K562 (cell line): ENCODE results near the gene TSEN54.

Source experiments
- CEBPG ChIP-seq, 3 experiments: fragments of 200-800 bp in 1 of 3; sonication (Bioruptor generic) in 1 of 3; sonication (generic) in 1 of 3; formaldehyde crosslinking in 1 of 3; IDR thresholded peaks in 2 of 3; conservative IDR thresholded peaks in 1 of 3; 2 replicates each; pipeline versions ENCODE4 v1.6.1 to v1.8.0; 2016 to 2022; ENCODE audit warnings: missing compliant biosample characterization in 2 of 3, missing genetic modification characterization in 2 of 3, mild to moderate bottlenecking in 1 of 3, missing genetic modification reagents in 1 of 3
- FIP1L1 ChIP-seq: fragments of 200-400 bp; formaldehyde crosslinking; IDR thresholded peaks from 2 replicates; pipeline ENCODE4 v1.6.1; 2018; ENCODE audit warnings: mild to moderate bottlenecking, low read depth, low read length; ENCODE audit not compliant: poor library complexity, severe bottlenecking
- GABPB2 ChIP-seq: fragments of 250-450 bp; sonication (Bioruptor Pico); conservative IDR thresholded peaks from 2 replicates; pipeline ENCODE4 v1.5.1; 2021; ENCODE audit warnings: mild to moderate bottlenecking
- HNRNPUL1 ChIP-seq: fragments of 200-400 bp; formaldehyde crosslinking; IDR thresholded peaks from 2 replicates; pipeline ENCODE4 v1.6.1; 2017; ENCODE audit warnings: low read length
- MYBL2 ChIP-seq, 2 experiments: fragments of 450-650 bp in 1 of 2; sonication (generic) in 1 of 2; formaldehyde crosslinking in 1 of 2; IDR thresholded peaks; 2 replicates each; pipeline versions ENCODE4 v1.6.1 to v1.8.1; 2017 to 2022; ENCODE audit warnings: borderline replicate concordance in 1 of 2, inconsistent platforms in 1 of 2, low read depth in 1 of 2, mild to moderate bottlenecking in 1 of 2, missing genetic modification reagents in 1 of 2, moderate library complexity in 1 of 2
- RBBP5 ChIP-seq: fragments of 200-600 bp; sonication (generic); IDR thresholded peaks from 2 replicates; pipeline ENCODE4 v1.6.1; 2012; ENCODE audit warnings: borderline replicate concordance, mild to moderate bottlenecking, low read length, control low read depth, inconsistent platforms; ENCODE audit not compliant: insufficient read depth, poor library complexity, severe bottlenecking
- SMARCA4 ChIP-seq: fragments of 450-650 bp; IDR thresholded peaks from 2 replicates; pipeline ENCODE4 v1.6.1; 2016
- SOX6 ChIP-seq: fragments of 450-650 bp; IDR thresholded peaks from 2 replicates; pipeline ENCODE4 v1.6.1; 2014; ENCODE audit warnings: mild to moderate bottlenecking
- U2AF2 ChIP-seq: fragments of 200-400 bp; formaldehyde crosslinking; optimal IDR thresholded peaks from 2 replicates; pipeline ENCODE3; 2017; ENCODE audit warnings: low read depth, mild to moderate bottlenecking, low read length
- TF ChIP-seq, protein P1 (sequence below), 3 experiments: IDR thresholded peaks in 2 of 3; conservative IDR thresholded peaks in 1 of 3; 2 replicates each; pipeline ENCODE4 v1.5.1; 2011 to 2012; ENCODE audit warnings: low read length in 3 of 3, mild to moderate bottlenecking in 3 of 3, control low read depth in 2 of 3, improper control_type of control experiment in 1 of 3, inconsistent platforms in 1 of 3, low read depth in 1 of 3, mixed read lengths in 1 of 3, moderate library complexity in 1 of 3; ENCODE audit not compliant: insufficient read depth in 2 of 3
- TF ChIP-seq, protein P2 (sequence below), 3 experiments: fragments of 200-800 bp in 1 of 3; sonication (Bioruptor generic) in 1 of 3; sonication (generic) in 1 of 3; formaldehyde crosslinking in 1 of 3; IDR thresholded peaks; 2 replicates each; pipeline versions ENCODE4 v1.6.1 to v1.8.0; 2016 to 2022; ENCODE audit warnings: mild to moderate bottlenecking in 2 of 3, missing compliant biosample characterization in 2 of 3, missing genetic modification characterization in 2 of 3, missing genetic modification reagents in 1 of 3

GRCh38 chr17:75481194-75482068 is 34.9 kb upstream of the TSEN54 start:
- TF ChIP-seq CEBPG (CRISPR knock-in tag; IDR thresholded peaks at IDR 0.05) (no peak), CEBPG (tag; conservative IDR thresholded peaks at IDR 0.05 in 1 of 2, IDR thresholded peaks at IDR 0.05 in 1 of 2) (no peak), GABPB2 (CRISPR knock-in tag) (no peak), SMARCA4 (no peak), MYBL2 (IDR thresholded peaks at IDR 0.05; ENCODE audit: low read depth) (no peak), MYBL2 (CRISPR knock-in tag; IDR thresholded peaks at IDR 0.05; ENCODE audit: borderline replicate concordance) (no peak), RBBP5 (no peak), HNRNPUL1 (no peak), U2AF2 (no peak), SOX6 (no peak), FIP1L1 (no peak)
- TF ChIP-seq, protein P1, sequence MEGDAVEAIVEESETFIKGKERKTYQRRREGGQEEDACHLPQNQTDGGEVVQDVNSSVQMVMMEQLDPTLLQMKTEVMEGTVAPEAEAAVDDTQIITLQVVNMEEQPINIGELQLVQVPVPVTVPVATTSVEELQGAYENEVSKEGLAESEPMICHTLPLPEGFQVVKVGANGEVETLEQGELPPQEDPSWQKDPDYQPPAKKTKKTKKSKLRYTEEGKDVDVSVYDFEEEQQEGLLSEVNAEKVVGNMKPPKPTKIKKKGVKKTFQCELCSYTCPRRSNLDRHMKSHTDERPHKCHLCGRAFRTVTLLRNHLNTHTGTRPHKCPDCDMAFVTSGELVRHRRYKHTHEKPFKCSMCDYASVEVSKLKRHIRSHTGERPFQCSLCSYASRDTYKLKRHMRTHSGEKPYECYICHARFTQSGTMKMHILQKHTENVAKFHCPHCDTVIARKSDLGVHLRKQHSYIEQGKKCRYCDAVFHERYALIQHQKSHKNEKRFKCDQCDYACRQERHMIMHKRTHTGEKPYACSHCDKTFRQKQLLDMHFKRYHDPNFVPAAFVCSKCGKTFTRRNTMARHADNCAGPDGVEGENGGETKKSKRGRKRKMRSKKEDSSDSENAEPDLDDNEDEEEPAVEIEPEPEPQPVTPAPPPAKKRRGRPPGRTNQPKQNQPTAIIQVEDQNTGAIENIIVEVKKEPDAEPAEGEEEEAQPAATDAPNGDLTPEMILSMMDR (IDR thresholded peaks at IDR 0.05 in 2 of 3, conservative IDR thresholded peaks at IDR 0.05 in 1 of 3; ENCODE audit: insufficient read depth in 2 of 3, low read depth in 1 of 3, low read length in 3 of 3): no peak
- TF ChIP-seq, protein P2, sequence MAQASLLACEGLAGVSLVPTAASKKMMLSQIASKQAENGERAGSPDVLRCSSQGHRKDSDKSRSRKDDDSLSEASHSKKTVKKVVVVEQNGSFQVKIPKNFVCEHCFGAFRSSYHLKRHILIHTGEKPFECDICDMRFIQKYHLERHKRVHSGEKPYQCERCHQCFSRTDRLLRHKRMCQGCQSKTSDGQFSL (CRISPR knock-in tag; IDR thresholded peaks at IDR 0.05): no peak
- TF ChIP-seq, protein P2 (tag; IDR thresholded peaks at IDR 0.05): no peak
